ENCODE data around the gene ATP2A2.

Gene ATP2A2

GRCh38 chr12:110244372-110244771 is 36.7 kb upstream of the ATP2A2 start:
- ChIA-PET POLR2A (no interaction called here), CTCF (interaction anchor here (1.0 to 1.7 kb wide), 4 partner anchors 12 to 143 kb away, joined by 3 to 6 read pairs (median 4); no protein-coding TSS in a partner anchor)
- no peak overlapping the region for H3K4me3 ChIP-seq (ENCODE audit: low read depth, low read length)
- no peak for TF ChIP-seq CTCF (IDR thresholded peaks at IDR 0.05; ENCODE audit: insufficient read depth, low read length, missing control alignments)
- no peak for DNase-seq (ENCODE audit: low read depth, low spot score)

- no peak for TF ChIP-seq CTCF (IDR thresholded peaks at IDR 0.05; ENCODE audit: insufficient read depth, low read length, missing control alignments)
- ChIA-PET POLR2A (no interaction called here), CTCF (interaction anchor here (1.0 to 1.7 kb wide), 4 partner anchors 12 to 143 kb away, joined by 3 to 6 read pairs (median 4); no protein-coding TSS in a partner anchor)
- H3K4me3 ChIP-seq (ENCODE audit: low read depth, low read length) = no peak overlapping the region
- no peak for DNase-seq (ENCODE audit: low read depth, low spot score)
Observed at GRCh38 chr12:110244829-110245228, 36.2 kb upstream of the ATP2A2 start.

- peak; percentile 18 for TF ChIP-seq CTCF (IDR thresholded peaks at IDR 0.05; ENCODE audit: insufficient read depth, low read length, missing control alignments)
- POLR2A ChIA-PET = no interaction called here
- DNase-seq (ENCODE audit: low read depth, low spot score) = no peak
- H3K4me3 ChIP-seq (ENCODE audit: low read depth, low read length) = no peak overlapping the region
- CTCF ChIA-PET = interaction anchor here (1.7 kb wide), 1 partner anchor 21 kb away, joined by 6 read pairs; no protein-coding TSS in a partner anchor
Observed at GRCh38 chr12:110245369-110245772, 35.7 kb upstream of the ATP2A2 start.

DNA sequence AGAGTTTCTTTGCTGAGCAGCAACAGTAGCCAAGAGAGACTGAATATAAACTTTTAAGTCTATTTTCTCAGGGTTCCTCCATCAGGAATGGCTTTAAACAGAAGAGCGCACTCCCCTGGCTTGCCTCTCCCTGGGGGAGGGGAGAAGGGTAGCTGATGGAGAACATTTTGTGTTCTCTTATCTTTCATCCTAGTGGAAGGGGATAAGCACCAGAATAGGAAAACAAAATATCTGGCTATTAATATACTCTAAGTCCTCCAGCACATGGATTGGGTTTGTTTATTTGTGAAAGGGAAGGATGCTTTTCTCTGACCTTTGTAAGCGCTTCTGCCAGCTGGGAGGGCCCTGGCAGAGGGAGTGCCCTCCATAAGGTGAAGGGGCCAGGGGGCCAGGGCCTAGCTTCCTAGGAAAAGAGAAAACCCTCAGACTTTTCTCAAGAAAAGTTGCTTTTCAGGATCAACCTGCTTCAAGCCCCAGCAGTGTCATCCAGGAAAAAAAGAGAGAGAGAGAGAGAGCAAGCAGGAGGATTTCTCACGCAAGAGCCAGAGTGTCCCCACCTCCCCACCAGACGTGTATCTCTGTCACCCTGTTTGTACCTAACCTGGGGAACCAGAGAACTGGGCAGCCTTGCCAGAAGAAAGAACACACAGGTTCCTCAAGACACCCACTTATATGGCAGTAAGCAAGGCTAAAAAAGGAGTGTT is 34.3 kb upstream of the ATP2A2 start:
- CTCF ChIA-PET = interaction anchor here (0.9 to 1.8 kb wide), 3 partner anchors 19 to 34 kb away, joined by 3 to 4 read pairs (median 3); partner anchors contain the start of gene ATP2A2

GRCh38 chr12:110247340-110248095 is 33.5 kb upstream of the ATP2A2 start:
- no peak overlapping the region for H3K4me3 ChIP-seq (ENCODE audit: low read depth, low read length)
- no peak for DNase-seq (ENCODE audit: low read depth, low spot score)
- CTCF ChIA-PET = interaction anchor here (1.4 to 3.0 kb wide), 3 partner anchors 9 to 23 kb away, joined by 3 to 9 read pairs (median 4); no protein-coding TSS in a partner anchor
- POLR2A ChIA-PET = no interaction called here
- no peak for TF ChIP-seq CTCF (IDR thresholded peaks at IDR 0.05; ENCODE audit: insufficient read depth, low read length, missing control alignments)

More for the DNA sequence above, 34.3 kb upstream of the ATP2A2 start:
- TF ChIP-seq CTCF (IDR thresholded peaks at IDR 0.05; ENCODE audit: insufficient read depth, low read length, missing control alignments) = no peak
- DNase-seq (ENCODE audit: low read depth, low spot score) = no peak
- POLR2A ChIA-PET = no interaction called here
- no peak overlapping the region for H3K4me3 ChIP-seq (ENCODE audit: low read depth, low read length)

GRCh38 chr12:110248096-110248447 is 33.0 kb upstream of the ATP2A2 start:
- H3K4me3 ChIP-seq (ENCODE audit: low read depth, low read length) = no peak overlapping the region
- POLR2A ChIA-PET = interaction anchor here (0.6 kb wide), 1 partner anchor 19 kb away, joined by 3 read pairs; no protein-coding TSS in a partner anchor
- no peak for DNase-seq (ENCODE audit: low read depth, low spot score)
- CTCF ChIA-PET = interaction anchor here (1.4 to 3.0 kb wide), 4 partner anchors 9 to 183 kb away, joined by 3 to 9 read pairs (median 4); no protein-coding TSS in a partner anchor
- TF ChIP-seq CTCF (IDR thresholded peaks at IDR 0.05; ENCODE audit: insufficient read depth, low read length, missing control alignments) = no peak

All from AG04449 (cell line).